Transverse colon (tissue), 4 donors: Measurements from ENCODE around the gene VASN. TPM values are rescaled to one million over a fixed set of nuclear protein-coding genes. Genes with fewer than 3 reads are reported as not detected.

ENCODE experiments used
- DNase-seq: peaks from one replicate; pipeline ENCODE4 v3.0.0-alpha.2; 2019
- H3K27ac ChIP-seq, 4 donors: fragments of 200-600 bp; sonication (generic); 2 replicates each; pipeline ENCODE4 v1.5.1; 2016 to 2018; ENCODE audit warnings: inconsistent platforms in 4 of 4
- H3K27me3 ChIP-seq: fragments of 200-600 bp; sonication (generic); 2 replicates; pipeline ENCODE4 v1.5.1; 2017; ENCODE audit warnings: inconsistent platforms
- H3K36me3 ChIP-seq, 4 donors: fragments of 200-600 bp; sonication (generic); 2 replicates each; pipeline ENCODE4 v1.5.1; 2017 to 2019; ENCODE audit warnings: inconsistent platforms in 4 of 4
- H3K4me1 ChIP-seq, 4 donors: fragments of 200-600 bp; sonication (generic); 2 replicates each; pipeline ENCODE4 v1.5.1; 2017 to 2020; ENCODE audit warnings: inconsistent platforms in 4 of 4
- H3K4me3 ChIP-seq, 4 donors: fragments of 200-600 bp; sonication (generic); 1 replicate in 1 of 4; 2 replicates in 3 of 4; pipeline versions ENCODE4 v1.5.1 to v1.6.1; 2017 to 2019; ENCODE audit warnings: inconsistent platforms in 4 of 4
- H3K9me3 ChIP-seq, 2 donors: fragments of 200-600 bp; sonication (generic); 2 replicates each; pipeline ENCODE4 v1.5.1; 2017 to 2019; ENCODE audit warnings: inconsistent platforms in 2 of 2
- CTCF ChIP-seq, 5 experiments: fragments of 200-600 bp in 3 of 5; fragments of 450-650 bp in 2 of 5; sonication (generic) in 3 of 5; IDR thresholded peaks; 1 replicate in 2 of 5; 2 replicates in 3 of 5; pipeline ENCODE4 v1.5.1; 2016 to 2017; ENCODE audit warnings: antibody characterized with exemption in 5 of 5, inconsistent platforms in 3 of 5, mild to moderate bottlenecking in 2 of 5, moderate library complexity in 1 of 5
- EP300 ChIP-seq: sonication (generic); formaldehyde crosslinking; IDR thresholded peaks from one replicate; pipeline ENCODE4 v1.6.1; 2017; ENCODE audit warnings: antibody characterized with exemption, low read depth
- POLR2A ChIP-seq: fragments of 450-650 bp; IDR thresholded peaks from one replicate; pipeline ENCODE4 v1.6.1; 2016; ENCODE audit warnings: antibody characterized with exemption, mild to moderate bottlenecking, moderate library complexity
- POLR2AphosphoS5 ChIP-seq, 3 donors: sonication (generic); formaldehyde crosslinking; IDR thresholded peaks; one replicate each; pipeline ENCODE4 v1.6.1; 2016; ENCODE audit warnings: antibody characterized with exemption in 3 of 3
- WGBS, 2 donors: methylation state at CpG; one replicate each; pipeline ENCODE4 v1.1.5; 2018; ENCODE audit warnings: low coverage in 1 of 2; 5-methylcytosine and 5-hydroxymethylcytosine counted together
- in situ Hi-C, 4 donors: fragments of 200-750 bp; cut with MboI; loops; one replicate each; pipeline versions ENCODE4 v1.15.0 to v1.15.1; 2017; ENCODE audit warnings: low sequenced_read_pairs in 3 of 4, low pct_ligation_motif_present in 1 of 4, low pct_unique_long_range_greater_than_20kb in 1 of 4
- intact Hi-C: fragments of 100-400 bp; cut with DNase I; formaldehyde crosslinking; loops from one replicate; pipeline ENCODE4 v1.15.1; 2023; ENCODE audit warnings: low total_unique reads
- total RNA-seq, 4 donors: library from RNA; depleted of rRNA; stranded (reverse); fragments of >200 nt; gene quantifications; one replicate each; pipeline ENCODE4 v1.1.0, GENCODE V29; 2016

The VASN gene
- total RNA-seq, 4 donors from 2014 or later: 3.4 to 18.7 (median 9.0) TPM

GRCh38 chr16:4382795-4383357 is 11.2 kb downstream of the VASN start:
- H3K9me3 ChIP-seq: no peaks in the 10 kb centered on the region
- no peak overlapping the region for H3K4me3 ChIP-seq
- intact Hi-C loops (no loop called here), in situ Hi-C loops (no loop called here)
- 95% methylated on average over 21 of the region's 21 CpGs; no CpG with 5 or more reads in 1 of the 2 donors for WGBS, 2 donors
- no peaks in the 10 kb centered on the region for H3K36me3 ChIP-seq
- no peak for DNase-seq
- peaks cover 0 to 7% (median 2%) of the 10 kb centered on the region in 4 donors for H3K4me1 ChIP-seq
- no peaks in the 10 kb centered on the region for H3K27me3 ChIP-seq
- TF ChIP-seq POLR2AphosphoS5 (IDR thresholded peaks at IDR 0.05) (no peak), CTCF (IDR thresholded peaks at IDR 0.05) (no peak), POLR2A (no peak), EP300 (no peak)
- no peak overlapping the region for H3K27ac ChIP-seq

- no peak overlapping the region for H3K4me3 ChIP-seq
- no peaks in the 10 kb centered on the region for H3K36me3 ChIP-seq
- no peak for DNase-seq
- peaks cover 0 to 5% (median 0%) of the 10 kb centered on the region in 4 donors for H3K4me1 ChIP-seq
- no peak overlapping the region for H3K27ac ChIP-seq
- intact Hi-C loops: no loop called here
- TF ChIP-seq CTCF (IDR thresholded peaks at IDR 0.05) (no peak), POLR2AphosphoS5 (IDR thresholded peaks at IDR 0.05) (no peak), EP300 (no peak), POLR2A (no peak)
- in situ Hi-C loops: no loop called here
- 92% methylated on average over 12 of the region's 12 CpGs; no CpG with 5 or more reads in 1 of the 2 donors for WGBS, 2 donors
- H3K9me3 ChIP-seq: no peaks in the 10 kb centered on the region
- no peaks in the 10 kb centered on the region for H3K27me3 ChIP-seq
These were observed 12.2 kb downstream of the VASN start for GRCh38 chr16:4383591-4384444.

GRCh38 chr16:4384509-4384942 is 12.9 kb downstream of the VASN start:
- WGBS, 2 donors: 80% methylated on average over 18 of the region's 20 CpGs; no CpG with 5 or more reads in 1 of the 2 donors
- TF ChIP-seq POLR2A (no peak), POLR2AphosphoS5 (IDR thresholded peaks at IDR 0.05) (no peak), EP300 (no peak), CTCF (IDR thresholded peaks at IDR 0.05) (no peak)
- no peaks in the 10 kb centered on the region for H3K36me3 ChIP-seq
- no peak for DNase-seq
- no peaks in the 10 kb centered on the region for H3K9me3 ChIP-seq
- intact Hi-C loops: no loop called here
- peaks cover 0 to 5% (median 0%) of the 10 kb centered on the region in 4 donors for H3K4me1 ChIP-seq
- no peaks in the 10 kb centered on the region for H3K27me3 ChIP-seq
- no peak overlapping the region for H3K4me3 ChIP-seq
- in situ Hi-C loops: no loop called here
- H3K27ac ChIP-seq: no peak overlapping the region

- Histone ChIP-seq H3K36me3 (no peaks in the 10 kb centered on the region), H3K27ac (no peak overlapping the region), H3K27me3 (no peaks in the 10 kb centered on the region), H3K4me1 (peaks cover 0 to 2% (median 0%) of the 10 kb centered on the region in 4 donors), H3K9me3 (no peaks in the 10 kb centered on the region), H3K4me3 (no peak overlapping the region)
- intact Hi-C loops (no loop called here), in situ Hi-C loops (no loop called here)
- TF ChIP-seq EP300 (no peak), POLR2AphosphoS5 (IDR thresholded peaks at IDR 0.05) (no peak), CTCF (IDR thresholded peaks at IDR 0.05) (no peak), POLR2A (no peak)
- no peak for DNase-seq
- WGBS, 2 donors: 83% methylated on average over 20 of the region's 20 CpGs; no CpG with 5 or more reads in 1 of the 2 donors
These were observed 13.6 kb downstream of the VASN start for GRCh38 chr16:4385066-4385788.
